Smooth muscle cell (in vitro differentiated cells): Measurements from ENCODE around the gene ZFYVE28. TPM values are rescaled to one million over a fixed set of nuclear protein-coding genes. Genes with fewer than 3 reads are reported as not detected.

Experiments
- DNase-seq: peaks from one replicate; lab custom pipeline; 2025; ENCODE audit not compliant: unreplicated experiment; lab: John Stamatoyannopoulos, UW
- H2AFZ ChIP-seq: fragments of 200-600 bp; sonication (generic); 2 replicates; pipeline ENCODE4 v1.6.0; 2016; ENCODE audit warnings: antibody characterized with exemption, low read depth, mild to moderate bottlenecking
- H3F3A ChIP-seq: fragments of 200-600 bp; sonication (generic); 2 replicates; pipeline ENCODE4 v1.6.0; 2017; ENCODE audit warnings: antibody characterized with exemption, low read depth
- H3K27ac ChIP-seq: fragments of 200-600 bp; sonication (generic); 2 replicates; pipeline ENCODE4 v1.5.1; 2016; ENCODE audit warnings: low read depth, mild to moderate bottlenecking
- H3K27me3 ChIP-seq: fragments of 200-600 bp; sonication (generic); 2 replicates; pipeline ENCODE4 v1.6.1; 2016; ENCODE audit warnings: low read depth, mild to moderate bottlenecking
- H3K36me3 ChIP-seq: fragments of 200-600 bp; sonication (generic); 2 replicates; pipeline ENCODE4 v1.5.1; 2016; ENCODE audit warnings: low read depth
- H3K4me1 ChIP-seq: fragments of 200-600 bp; sonication (generic); 2 replicates; pipeline ENCODE4 v1.5.1; 2016; ENCODE audit warnings: low read depth
- H3K4me2 ChIP-seq: fragments of 200-600 bp; sonication (generic); 2 replicates; pipeline ENCODE4 v1.6.0; 2016; ENCODE audit warnings: mild to moderate bottlenecking
- H3K4me3 ChIP-seq: fragments of 200-600 bp; sonication (generic); 2 replicates; pipeline ENCODE4 v1.5.1; 2016; ENCODE audit warnings: mild to moderate bottlenecking
- H3K79me2 ChIP-seq: fragments of 200-600 bp; sonication (generic); 2 replicates; pipeline ENCODE4 v1.6.0; 2016; ENCODE audit warnings: low read depth, mild to moderate bottlenecking
- H3K9ac ChIP-seq: fragments of 200-600 bp; sonication (generic); 2 replicates; pipeline ENCODE4 v1.6.0; 2016; ENCODE audit warnings: low read depth
- H3K9me3 ChIP-seq: fragments of 200-600 bp; sonication (generic); replicated peaks from 2 replicates; pipeline ENCODE4 v1.5.1; 2016; ENCODE audit warnings: low read depth
- H4K20me1 ChIP-seq: fragments of 200-600 bp; sonication (generic); 2 replicates; pipeline ENCODE4 v1.6.0; 2016; ENCODE audit warnings: low read depth
- CTCF ChIP-seq: fragments of 200-600 bp; sonication (generic); IDR thresholded peaks from 2 replicates; pipeline ENCODE4 v1.5.1; 2017; ENCODE audit warnings: borderline replicate concordance, mild to moderate bottlenecking, antibody characterized with exemption; ENCODE audit not compliant: insufficient read depth, poor library complexity, severe bottlenecking
- WGBS: methylation state at CpG from one replicate; pipeline ENCODE4 v1.1.7; 2016; ENCODE audit warnings: low lambda C conversion rate; 5-methylcytosine and 5-hydroxymethylcytosine counted together
- polyA plus RNA-seq: library from polyadenylated mRNA; unstranded; fragments of >200 nt; fragmentation: Nextera tagmentation; extraction: Ambion mirVana; gene quantifications from 2 replicates; pipeline ENCODE4 v1.2.1, GENCODE V29; 2016
- total RNA-seq: library from RNA; depleted of rRNA; stranded (reverse); fragments of >200 nt; gene quantifications from 2 replicates; pipeline ENCODE4 v1.2.3, GENCODE V29; 2014

The ZFYVE28 gene
- total and polyA plus RNA-seq, 2 experiments from 2014 or later = 0.22 TPM; not detected in 1

GRCh38 chr4:2261110-2261852, 157.2 kb downstream of the ZFYVE28 start:
- H3K79me2 ChIP-seq = peaks cover 44% of the 10 kb centered on the region
- H3K9me3 ChIP-seq = no peaks in the 10 kb centered on the region
- no peaks in the 10 kb centered on the region for H3F3A ChIP-seq
- H3K4me1 ChIP-seq = peaks cover 20% of the 10 kb centered on the region
- H3K27me3 ChIP-seq = no peaks in the 10 kb centered on the region
- H3K27ac ChIP-seq = peak overlapping the region; percentile 53
- no peak for TF ChIP-seq CTCF
- no peaks in the 10 kb centered on the region for H3K36me3 ChIP-seq
- peak overlapping the region; percentile 99 for H3K4me3 ChIP-seq
- H3K4me2 ChIP-seq = peak overlapping the region; percentile 98
- peaks cover 49% of the 10 kb centered on the region for H4K20me1 ChIP-seq
- DNase-seq = no peak
- H3K9ac ChIP-seq = peak overlapping the region; percentile 96
- no peak overlapping the region for H2AFZ ChIP-seq
- WGBS = 1% methylated on average over 12 of the region's 91 CpGs

- Histone ChIP-seq H3K36me3 (no peaks in the 10 kb centered on the region), H3F3A (no peaks in the 10 kb centered on the region), H3K9me3 (no peaks in the 10 kb centered on the region), H2AFZ (no peak overlapping the region), H3K4me1 (peaks cover 20% of the 10 kb centered on the region), H3K27ac (peak overlapping the region; percentile 53), H4K20me1 (peaks cover 57% of the 10 kb centered on the region), H3K79me2 (peaks cover 44% of the 10 kb centered on the region), H3K4me3 (peak overlapping the region; percentile 99), H3K4me2 (peak overlapping the region; percentile 98), H3K9ac (peak overlapping the region; percentile 96), H3K27me3 (no peaks in the 10 kb centered on the region)
- TF ChIP-seq CTCF = no peak
- 65% methylated on average over 23 of the region's 23 CpGs for WGBS
- DNase-seq = no peak
These were observed 157.9 kb downstream of the ZFYVE28 start for GRCh38 chr4:2260344-2261109.

GRCh38 chr4:2259541-2260343, 158.7 kb downstream of the ZFYVE28 start:
- no peak overlapping the region for H2AFZ ChIP-seq
- 97% methylated on average over 15 of the region's 15 CpGs for WGBS
- peaks cover 48% of the 10 kb centered on the region for H3K79me2 ChIP-seq
- no peaks in the 10 kb centered on the region for H3K36me3 ChIP-seq
- peak overlapping the region; percentile 98 for H3K4me2 ChIP-seq
- H3K4me1 ChIP-seq = peaks cover 20% of the 10 kb centered on the region
- H3K27ac ChIP-seq = no peak overlapping the region
- no peak for TF ChIP-seq CTCF
- H3K4me3 ChIP-seq = peak overlapping the region; percentile 99
- peak overlapping the region; percentile 96 for H3K9ac ChIP-seq
- H3K27me3 ChIP-seq = no peaks in the 10 kb centered on the region
- H3F3A ChIP-seq = no peaks in the 10 kb centered on the region
- H3K9me3 ChIP-seq = no peaks in the 10 kb centered on the region
- no peak for DNase-seq
- H4K20me1 ChIP-seq = peaks cover 65% of the 10 kb centered on the region
